Omental fat pad (tissue), 4 donors: ENCODE results near the gene MIPEP. TPM values are rescaled to one million over a fixed set of nuclear protein-coding genes. Genes with fewer than 3 reads are reported as not detected.

Experiments used
- ATAC-seq: fragments of 150-250 bp; one replicate; pipeline ENCODE4 v1.9.1; 2016; ENCODE audit warnings: mild to moderate bottlenecking, moderate library complexity; ENCODE audit not compliant: low FRiP score
- DNase-seq: peaks from one replicate; pipeline ENCODE4 v3.0.0-alpha.2; 2019; ENCODE audit warnings: low spot score
- CTCF ChIP-seq, 3 donors: fragments of 450-650 bp; IDR thresholded peaks; one replicate each; pipeline ENCODE4 v1.5.1; 2016 to 2017; ENCODE audit warnings: antibody characterized with exemption in 3 of 3, mild to moderate bottlenecking in 3 of 3, moderate library complexity in 2 of 3
- small RNA-seq: library from RNA; depleted of rRNA; stranded (forward); fragments of <200 nt; gene quantifications from one replicate; pipeline ENCODE3, GENCODE V24; 2016
- total RNA-seq, 4 donors: library from RNA; depleted of rRNA; stranded (reverse); fragments of >200 nt; gene quantifications; one replicate each; pipeline ENCODE4 v1.1.0, GENCODE V29; 2016

Gene MIPEP
- total RNA-seq, 4 donors from 2014 or later, result 9.2 to 24.6 (median 10.9) TPM

DNA sequence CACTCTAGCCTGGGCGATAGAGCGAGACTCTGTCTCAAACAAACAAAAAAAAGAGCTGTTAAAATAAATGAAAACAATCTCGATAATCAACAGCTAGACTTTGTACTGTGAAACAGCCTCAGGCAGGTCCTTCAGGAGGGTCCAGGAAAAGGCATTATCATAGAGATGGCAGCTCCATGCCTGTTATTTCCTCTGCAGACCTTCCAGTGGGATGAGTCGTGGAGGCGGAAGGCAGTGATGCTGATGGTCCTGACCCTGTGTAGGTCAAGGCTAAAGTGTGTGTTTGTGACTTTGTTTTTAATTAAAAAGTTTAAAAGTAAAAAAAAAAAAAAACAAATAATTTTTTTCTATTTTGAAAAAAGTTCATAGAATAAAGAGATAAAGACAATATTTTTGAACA is 201.6 kb downstream of the MIPEP start:
- ATAC-seq (no peak), DNase-seq (no peak)
- no peak for TF ChIP-seq CTCF (IDR thresholded peaks at IDR 0.05)

DNA sequence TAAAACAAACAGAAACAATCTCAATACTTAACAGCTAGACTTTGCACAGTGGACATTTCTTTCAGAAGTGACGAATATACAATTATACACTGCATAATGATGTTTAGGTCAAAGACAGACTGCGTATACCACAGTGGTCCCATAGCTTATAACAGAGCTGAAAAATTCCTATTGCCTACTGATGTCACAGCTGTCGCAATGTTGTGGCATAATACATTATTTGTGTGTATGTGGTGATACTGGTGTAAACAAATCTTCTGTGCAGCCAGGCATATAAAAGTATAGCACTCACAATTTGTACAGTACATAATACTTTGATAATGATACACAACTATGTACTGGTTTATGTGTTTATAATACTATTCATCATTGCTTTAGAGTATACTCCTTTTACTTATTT is 202.3 kb downstream of the MIPEP start:
- ATAC-seq, result no peak

DNA sequence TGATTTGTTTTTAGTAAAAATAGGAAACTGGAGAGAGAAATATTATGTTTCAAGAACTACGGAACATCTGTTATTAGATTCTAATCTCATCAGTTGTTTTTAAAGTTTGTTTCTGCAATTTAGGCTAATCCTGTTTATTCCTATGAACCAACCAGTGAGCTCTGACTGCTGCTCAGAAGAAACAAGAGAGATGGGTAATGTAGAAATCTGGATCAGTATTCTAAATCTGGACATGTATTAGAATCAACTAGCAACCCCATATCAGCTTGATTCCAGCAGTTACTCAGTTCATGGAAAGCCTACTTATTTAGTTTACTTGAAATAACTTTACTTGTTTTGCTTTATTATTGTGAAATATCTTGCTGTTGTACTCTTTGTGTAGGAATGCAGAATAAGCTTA is 203.8 kb downstream of the MIPEP start:
- DNase-seq, result no peak
- ATAC-seq, result no peak
- TF ChIP-seq CTCF (IDR thresholded peaks at IDR 0.05), result no peak

More for the DNA sequence above, 202.3 kb downstream of the MIPEP start:
- no peak for DNase-seq
- TF ChIP-seq CTCF (IDR thresholded peaks at IDR 0.05), result no peak

DNA sequence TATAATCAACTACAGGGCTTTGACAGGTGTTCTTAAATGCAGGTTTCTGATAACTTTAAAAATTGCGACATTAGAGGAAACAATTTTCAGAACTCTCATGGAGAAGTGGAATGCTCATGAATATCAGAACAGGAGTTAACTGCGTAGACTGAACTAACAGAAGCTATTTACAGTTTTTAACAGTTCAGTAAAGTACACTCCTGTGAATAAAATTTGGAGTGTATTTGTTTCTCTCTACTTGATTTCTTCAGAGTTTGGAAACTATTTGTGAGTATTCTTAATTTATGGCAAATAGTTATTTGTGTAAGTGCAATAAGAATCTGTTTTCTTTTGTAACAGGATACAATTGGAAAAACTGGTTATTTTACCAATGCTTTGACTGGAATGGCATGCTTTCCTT is 204.6 kb downstream of the MIPEP start:
- ATAC-seq (no peak), DNase-seq (no peak)
- no peak for TF ChIP-seq CTCF (IDR thresholded peaks at IDR 0.05)

DNA sequence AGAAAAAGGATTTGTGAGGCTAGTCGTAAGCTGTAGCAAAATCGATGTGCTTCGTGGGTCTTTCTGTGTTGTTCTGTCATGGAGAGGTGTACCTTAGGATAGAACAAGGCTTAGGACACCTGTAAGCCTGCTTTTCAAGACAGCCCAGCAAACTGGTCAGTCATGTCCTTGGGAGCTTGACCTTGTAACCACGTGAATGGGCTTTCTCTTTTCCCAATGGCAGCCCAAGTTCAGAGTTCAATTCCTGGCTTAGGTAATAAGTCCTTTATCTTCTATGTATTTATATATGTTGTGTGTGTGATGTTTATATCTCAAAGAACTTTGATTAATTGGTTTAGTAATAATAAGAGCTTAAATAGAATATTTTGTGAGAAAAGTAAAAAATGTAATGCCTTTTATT is 206.1 kb downstream of the MIPEP start:
- no peak for TF ChIP-seq CTCF (IDR thresholded peaks at IDR 0.05)
- ATAC-seq (no peak), DNase-seq (no peak)

DNA sequence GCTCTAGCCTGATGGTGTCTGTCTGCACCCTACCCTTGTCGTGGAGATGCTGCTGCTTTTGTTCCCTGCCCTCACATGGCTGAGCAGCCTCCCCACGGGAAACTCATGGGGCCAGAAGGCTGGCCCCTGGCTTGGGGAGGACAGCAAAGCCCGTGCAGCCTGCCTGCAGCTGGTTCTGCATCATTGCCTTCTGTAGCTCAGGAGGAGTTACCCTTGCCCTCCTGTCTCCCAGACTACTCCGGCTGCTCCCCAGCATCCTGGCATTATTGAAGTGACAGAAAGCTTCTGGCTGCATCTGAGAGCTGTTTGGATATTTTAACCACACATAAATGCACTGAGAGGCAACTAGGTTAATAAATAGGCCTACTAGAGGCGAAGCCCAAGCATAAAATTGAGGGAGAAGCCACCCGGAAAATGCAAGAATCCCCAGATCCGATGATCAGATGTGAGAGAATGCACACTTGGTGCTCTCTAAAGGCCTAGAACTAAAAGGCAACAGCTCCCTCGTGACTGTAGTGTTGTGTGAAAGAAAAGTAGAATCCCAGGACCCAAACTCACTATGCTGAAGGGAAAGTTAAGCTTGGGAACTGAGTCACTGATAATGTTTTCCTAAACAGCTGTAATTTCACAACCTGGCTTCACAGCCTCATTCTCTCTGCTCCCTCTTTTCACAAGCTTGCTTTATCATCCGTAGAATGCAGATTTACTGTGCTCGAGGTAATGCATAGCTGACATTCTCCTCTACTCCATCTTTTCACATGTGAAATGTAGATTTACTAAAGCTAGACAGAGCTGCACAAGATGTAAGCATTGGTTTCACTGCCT is 208.1 kb downstream of the MIPEP start:
- no peak for TF ChIP-seq CTCF (IDR thresholded peaks at IDR 0.05)
- ATAC-seq (no peak), DNase-seq (no peak)

Small RNA genes lying within 50 kb of the gene (small RNA-seq; reads per million reads assigned to genes)
- gene MTCO3P2, result not detected

Other genes with a start within 250 kb of the MIPEP start
- not detected for gene C1QTNF9B, start 8.1 kb upstream of the MIPEP start, total RNA-seq